ENCODE results near the gene ITGA7. TPM values are rescaled to one million over a fixed set of nuclear protein-coding genes. Genes with fewer than 3 reads are reported as not detected.
A peak's percentile ranks its signal among the peaks of the same experiment; 100 is the strongest.

The ITGA7 gene
- total RNA-seq, 1 experiment from 2014 or later: 2.1 TPM

GRCh38 chr12:55718015-55718414 is 10.3 kb upstream of the ITGA7 start:
- Mint-ChIP-seq H3K9me3 (ENCODE audit: unreplicated experiment) (no peaks in the 10 kb centered on the region), H3K36me3 (ENCODE audit: insufficient read depth, unreplicated experiment) (peaks cover 8% of the 10 kb centered on the region), H3K4me3 (ENCODE audit: unreplicated experiment) (peak overlapping the region; percentile 80), H3K4me1 (ENCODE audit: insufficient read depth, unreplicated experiment) (peaks cover 23% of the 10 kb centered on the region), H3K27me3 (ENCODE audit: insufficient read depth, unreplicated experiment) (no peaks in the 10 kb centered on the region), H3K27ac (ENCODE audit: low read depth, unreplicated experiment) (no peak overlapping the region)
- TF ChIP-seq CTCF (IDR thresholded peaks at IDR 0.05; ENCODE audit: unreplicated experiment): no peak
- ChIA-PET POLR2A (interaction anchor here (2.4 kb wide), 1 partner anchor 10 kb away, joined by 5 read pairs; no protein-coding TSS in a partner anchor), CTCF (interaction anchor here (1.4 kb wide), 1 partner anchor 20 kb away, joined by 7 read pairs; no protein-coding TSS in a partner anchor)
- no peak for DNase-seq (ENCODE audit: unreplicated experiment)
- BruUV-seq (replicated peaks): no TSS peak
- intact Hi-C loops (cut with micrococcal nuclease): no loop called here

- TF ChIP-seq CTCF (IDR thresholded peaks at IDR 0.05; ENCODE audit: unreplicated experiment): no peak
- no TSS peak for BruUV-seq (replicated peaks)
- peaks cover 30% of the 10 kb centered on the region for H3K4me1 Mint-ChIP-seq (ENCODE audit: insufficient read depth, unreplicated experiment)
- no peak for DNase-seq (ENCODE audit: unreplicated experiment)
- no peaks in the 10 kb centered on the region for H3K9me3 Mint-ChIP-seq (ENCODE audit: unreplicated experiment)
- H3K27me3 Mint-ChIP-seq (ENCODE audit: insufficient read depth, unreplicated experiment): no peaks in the 10 kb centered on the region
- H3K4me3 Mint-ChIP-seq (ENCODE audit: unreplicated experiment): peak overlapping the region; percentile 80
- intact Hi-C loops (cut with micrococcal nuclease): no loop called here
- H3K36me3 Mint-ChIP-seq (ENCODE audit: insufficient read depth, unreplicated experiment): peaks cover 8% of the 10 kb centered on the region
- ChIA-PET POLR2A (interaction anchor here (0.6 to 2.6 kb wide), 4 partner anchors 10 to 1007 kb away, joined by 3 to 25 read pairs (median 4); partner anchors contain the start of gene CD63), CTCF (interaction anchor here (0.5 to 1.5 kb wide), 7 partner anchors 8 to 1331 kb away, joined by 3 to 7 read pairs (median 3); no protein-coding TSS in a partner anchor)
- peak overlapping the region; percentile 79 for H3K27ac Mint-ChIP-seq (ENCODE audit: low read depth, unreplicated experiment)
These were observed 9.6 kb upstream of the ITGA7 start for GRCh38 chr12:55717011-55718007.

- intact Hi-C loops (cut with micrococcal nuclease): no loop called here
- peaks cover 31% of the 10 kb centered on the region for H3K4me1 Mint-ChIP-seq (ENCODE audit: insufficient read depth, unreplicated experiment)
- peak overlapping the region; percentile 80 for H3K4me3 Mint-ChIP-seq (ENCODE audit: unreplicated experiment)
- ChIA-PET CTCF (interaction anchor here (0.6 to 1.5 kb wide), 6 partner anchors 9 to 354 kb away, joined by 3 to 7 read pairs (median 4); no protein-coding TSS in a partner anchor), POLR2A (interaction anchor here (0.6 to 2.6 kb wide), 7 partner anchors 8 to 1008 kb away, joined by 3 to 25 read pairs (median 4); partner anchors contain the start of gene CD63)
- H3K27ac Mint-ChIP-seq (ENCODE audit: low read depth, unreplicated experiment): peak overlapping the region; percentile 79
- no peak for DNase-seq (ENCODE audit: unreplicated experiment)
- H3K27me3 Mint-ChIP-seq (ENCODE audit: insufficient read depth, unreplicated experiment): no peaks in the 10 kb centered on the region
- no TSS peak for BruUV-seq (replicated peaks)
- no peak for TF ChIP-seq CTCF (IDR thresholded peaks at IDR 0.05; ENCODE audit: unreplicated experiment)
- no peaks in the 10 kb centered on the region for H3K9me3 Mint-ChIP-seq (ENCODE audit: unreplicated experiment)
- H3K36me3 Mint-ChIP-seq (ENCODE audit: insufficient read depth, unreplicated experiment): peaks cover 8% of the 10 kb centered on the region
These were observed 8.9 kb upstream of the ITGA7 start for GRCh38 chr12:55716582-55716957.

All from MCF 10A (cell line).